Measurements from ENCODE around the gene PRKAG3.

PRKAG3 gene

GRCh38 chr2:218811382-218811781 lies 20.2 kb downstream of the PRKAG3 start:
- no peak for TF ChIP-seq CTCF (IDR thresholded peaks at IDR 0.05; ENCODE audit: control insufficient read depth, extremely low read depth, insufficient read depth)
- no peak for DNase-seq (ENCODE audit: low read depth)
- H3K4me3 ChIP-seq (ENCODE audit: low read depth, low read length), result no peak overlapping the region

GRCh38 chr2:218810256-218810655 lies 21.3 kb downstream of the PRKAG3 start:
- no peak for TF ChIP-seq CTCF (IDR thresholded peaks at IDR 0.05; ENCODE audit: control insufficient read depth, extremely low read depth, insufficient read depth)
- no peak overlapping the region for H3K4me3 ChIP-seq (ENCODE audit: low read depth, low read length)
- no peak for DNase-seq (ENCODE audit: low read depth)

GRCh38 chr2:218809515-218809914 lies 22.1 kb downstream of the PRKAG3 start:
- no peak overlapping the region for H3K4me3 ChIP-seq (ENCODE audit: low read depth, low read length)
- no peak for DNase-seq (ENCODE audit: low read depth)
- no peak for TF ChIP-seq CTCF (IDR thresholded peaks at IDR 0.05; ENCODE audit: control insufficient read depth, extremely low read depth, insufficient read depth)

GRCh38 chr2:218807626-218808025 lies 24.0 kb downstream of the PRKAG3 start:
- no peak overlapping the region for H3K4me3 ChIP-seq (ENCODE audit: low read depth, low read length)
- TF ChIP-seq CTCF (IDR thresholded peaks at IDR 0.05; ENCODE audit: control insufficient read depth, extremely low read depth, insufficient read depth), result no peak
- DNase-seq (ENCODE audit: low read depth), result no peak

GRCh38 chr2:218806346-218806978 lies 25.1 kb downstream of the PRKAG3 start:
- TF ChIP-seq CTCF (IDR thresholded peaks at IDR 0.05; ENCODE audit: control insufficient read depth, extremely low read depth, insufficient read depth), result no peak
- H3K4me3 ChIP-seq (ENCODE audit: low read depth, low read length), result no peak overlapping the region
- DNase-seq (ENCODE audit: low read depth), result no peak

- no peak for TF ChIP-seq CTCF (IDR thresholded peaks at IDR 0.05; ENCODE audit: control insufficient read depth, extremely low read depth, insufficient read depth)
- no peak overlapping the region for H3K4me3 ChIP-seq (ENCODE audit: low read depth, low read length)
- DNase-seq (ENCODE audit: low read depth), result no peak
Measured at GRCh38 chr2:218805627-218806026, 26.0 kb downstream of the PRKAG3 start.

GRCh38 chr2:218804817-218805216 lies 26.8 kb downstream of the PRKAG3 start:
- no peak overlapping the region for H3K4me3 ChIP-seq (ENCODE audit: low read depth, low read length)
- no peak for TF ChIP-seq CTCF (IDR thresholded peaks at IDR 0.05; ENCODE audit: control insufficient read depth, extremely low read depth, insufficient read depth)
- DNase-seq (ENCODE audit: low read depth), result no peak
